ENCODE data around the gene CHMP2A. TPM values are rescaled to one million over a fixed set of nuclear protein-coding genes. Genes with fewer than 3 reads are reported as not detected.
"Not testable (repeated sequence)": the region's sequence is repeated elsewhere in the genome, so short reads cannot be mapped to it uniquely, and the experiment has no call there.

The CHMP2A gene
- total RNA-seq (2014; rRNA removed; shearing (Covaris generic)): 236 and 268 TPM in 2 replicates

DNA sequence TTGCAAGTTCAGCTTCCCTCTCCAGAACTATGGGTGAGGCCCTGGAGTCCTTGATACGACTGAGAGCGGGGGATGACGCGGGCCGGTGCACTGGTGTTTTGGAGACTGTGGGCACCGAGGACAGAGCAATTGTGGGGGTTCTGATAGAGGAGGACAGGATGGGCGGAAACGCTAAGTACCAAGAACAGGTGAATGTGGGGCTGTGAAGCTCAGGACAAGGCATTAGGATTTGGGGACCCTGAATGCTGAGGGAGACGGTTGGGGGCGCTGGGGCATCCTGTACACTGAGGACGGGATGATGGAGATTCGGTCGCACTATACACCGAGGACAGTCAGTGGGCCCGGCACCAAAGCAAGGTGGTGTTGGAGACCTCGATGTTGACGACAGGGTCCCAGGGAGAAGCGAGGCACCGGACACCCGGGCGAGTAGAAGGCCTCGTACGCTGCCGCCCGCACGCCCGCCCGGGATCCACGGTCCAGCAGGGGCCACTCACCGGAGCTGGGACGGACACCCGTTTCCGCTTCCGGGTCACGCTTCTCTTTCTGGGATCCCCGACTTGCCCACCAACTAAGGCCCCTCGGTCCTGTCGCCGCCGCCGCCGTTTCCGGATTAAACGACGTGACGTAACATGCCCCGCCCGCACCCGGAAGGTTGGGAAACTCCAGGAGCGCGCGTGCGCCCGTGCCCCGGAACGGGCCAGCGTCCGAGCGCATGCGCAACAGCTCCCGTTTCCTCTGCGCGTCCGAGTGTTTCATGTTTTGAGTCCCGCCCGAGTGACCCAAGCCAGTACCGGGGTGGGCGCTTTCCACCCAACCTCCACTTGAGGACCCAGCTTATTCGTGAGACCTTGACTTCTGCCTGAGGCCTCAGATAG lies at the start of gene CHMP2A:
TSS of gene CHMP2A (minus strand) at position 612 of the 875 bp plus-strand sequence. CDS start 893 bp downstream, outside the sequence.
- DNase-seq (ENCODE audit: low spot score): peak; percentile 99

DNA sequence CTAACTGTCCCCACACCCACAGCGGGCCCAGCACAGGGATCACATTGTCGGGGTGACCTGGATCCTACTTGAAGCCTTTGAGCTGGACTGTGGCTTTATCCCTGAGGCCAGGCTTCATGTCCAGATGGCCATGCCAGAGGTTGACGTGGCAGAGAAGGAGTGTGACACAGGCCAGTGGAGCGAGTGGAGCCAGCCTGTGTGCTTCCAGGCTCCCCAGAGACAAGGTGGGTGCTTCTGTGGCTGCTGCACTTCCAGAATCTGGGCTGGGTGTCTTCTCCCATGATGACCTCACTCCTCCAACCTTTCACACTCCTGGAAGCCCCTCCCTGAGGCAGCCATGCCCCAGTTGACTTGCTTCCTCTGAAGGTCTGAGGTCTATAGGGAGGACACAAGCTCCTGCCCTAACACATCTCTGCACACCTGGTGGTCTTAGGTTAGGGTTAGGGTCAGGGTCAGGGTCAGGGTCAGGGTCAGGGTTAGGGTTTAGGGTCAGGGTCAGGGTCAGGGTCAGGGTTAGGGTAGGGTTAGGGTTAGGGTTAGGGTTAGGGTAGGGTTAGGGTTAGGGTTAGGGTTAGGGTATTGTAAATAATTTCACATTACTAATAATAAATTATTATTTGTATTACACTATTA lies 31.3 kb upstream of the CHMP2A start:
- peak; percentile 0 for DNase-seq (ENCODE audit: low spot score)

DNA sequence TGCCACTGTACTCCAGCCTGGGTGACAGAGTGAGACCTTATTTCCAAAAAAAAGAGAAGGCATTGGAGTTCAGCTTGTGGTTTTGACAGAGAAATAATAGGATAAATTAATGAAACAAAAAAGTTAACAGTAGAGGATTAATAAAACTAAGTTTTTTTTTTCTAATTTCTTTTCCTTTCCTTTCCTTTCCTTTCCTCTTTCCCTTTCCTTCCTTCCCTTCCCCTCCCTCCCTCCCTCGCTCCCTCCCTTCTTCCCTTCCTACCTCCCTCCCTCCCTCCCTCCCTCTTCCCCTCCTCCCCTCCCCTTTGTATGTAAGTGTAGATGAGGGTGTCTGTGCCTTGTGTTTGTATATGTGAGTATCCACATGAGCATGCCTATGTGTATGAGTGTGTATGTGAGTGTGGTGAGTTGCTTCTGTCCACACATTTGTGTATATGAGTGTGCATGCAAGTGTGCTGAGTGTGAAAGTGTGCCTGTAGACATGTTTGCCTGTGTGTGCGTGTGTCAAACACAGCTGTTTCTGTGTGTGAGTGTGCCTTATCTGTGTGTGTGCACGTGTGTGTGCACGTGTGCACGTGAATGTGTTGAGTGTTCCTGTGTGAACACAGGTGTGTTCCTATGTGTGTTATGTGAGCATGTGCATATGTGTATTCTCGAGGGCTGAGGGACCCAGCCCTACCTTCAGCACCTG lies 30.7 kb upstream of the CHMP2A start:
- DNase-seq (ENCODE audit: low spot score): no peak

DNA sequence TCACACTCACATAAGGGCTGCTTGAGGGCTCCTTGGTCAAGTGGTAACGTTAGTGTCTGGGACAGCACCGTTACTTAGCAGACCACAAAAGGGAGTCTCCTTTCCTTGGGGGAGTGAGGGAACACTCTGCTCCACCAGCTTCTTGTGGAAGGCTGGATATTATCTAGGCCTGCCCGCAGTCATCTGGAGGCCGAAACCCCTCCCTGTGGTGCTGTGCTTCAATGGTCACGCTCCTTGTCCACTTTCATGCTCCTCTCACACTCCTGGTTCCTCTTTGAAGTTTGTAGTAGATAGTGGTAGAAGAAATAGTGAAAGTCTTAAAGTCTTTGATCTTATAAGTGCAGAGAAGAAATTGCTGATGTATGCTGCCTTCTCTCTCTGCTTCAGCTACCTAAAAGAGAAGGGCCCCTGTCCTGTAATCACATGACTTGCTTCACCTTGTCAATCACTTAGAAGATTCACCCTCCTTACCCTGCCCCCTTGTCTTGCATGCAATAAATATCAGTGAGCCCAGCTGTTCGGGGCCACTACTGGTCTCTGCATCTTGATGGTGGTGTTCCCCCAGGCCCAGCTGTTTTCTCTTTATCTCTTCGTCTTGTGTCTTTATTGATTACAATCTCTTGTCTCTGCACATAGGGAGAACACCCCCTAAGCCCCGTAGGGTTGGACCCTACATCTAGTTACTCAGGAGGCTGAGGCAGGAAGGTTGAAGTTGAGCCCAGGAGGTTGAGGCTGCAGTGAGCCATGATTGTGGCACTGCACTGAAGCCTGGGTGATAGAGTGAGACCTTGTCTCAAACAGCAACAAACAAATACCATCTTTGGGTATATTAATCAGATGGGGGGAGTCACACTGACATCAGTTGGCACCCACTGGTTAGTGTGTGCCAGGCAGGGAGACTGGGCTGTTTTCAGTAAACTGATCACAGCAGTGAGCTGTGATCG lies 29.9 kb upstream of the CHMP2A start:
- DNase-seq (ENCODE audit: low spot score): no peak

- no peak for DNase-seq (ENCODE audit: low spot score)
Measured at GRCh38 chr19:58582985-58583384, 28.1 kb upstream of the CHMP2A start.

- peak; percentile 3 for DNase-seq (ENCODE audit: low spot score)
Measured at GRCh38 chr19:58581227-58582141, 26.6 kb upstream of the CHMP2A start.

DNA sequence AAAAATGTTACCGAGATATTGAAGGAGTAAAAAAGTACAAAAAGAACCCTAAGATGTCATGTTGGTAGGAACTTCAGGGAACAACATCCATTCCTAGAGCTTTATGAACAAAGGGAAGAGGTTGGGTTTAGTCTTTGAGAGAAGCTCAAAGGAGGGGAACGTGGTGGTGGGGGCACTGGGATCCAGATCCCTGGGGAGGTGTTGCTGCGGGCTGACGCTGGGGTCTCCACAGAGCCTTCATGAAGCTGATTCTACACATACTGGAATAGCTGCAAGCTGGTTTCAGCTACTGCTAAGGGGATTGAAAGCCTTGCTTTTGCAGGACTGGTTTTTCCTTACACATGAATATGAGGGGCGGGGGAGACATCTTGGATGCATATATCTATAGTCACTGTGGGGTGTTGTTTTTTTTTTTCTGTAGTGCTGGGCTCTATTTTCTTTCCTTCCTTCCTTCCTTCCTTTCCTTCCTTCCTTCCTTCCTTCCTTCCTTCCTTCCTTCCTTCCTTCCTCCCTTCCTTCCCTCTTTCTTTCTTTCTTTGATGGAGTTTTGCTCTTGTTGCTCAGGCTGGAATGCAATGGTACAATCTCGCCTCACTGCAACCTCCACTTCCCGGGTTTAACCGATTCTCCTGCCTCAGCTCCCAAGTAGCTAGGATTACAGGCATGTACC lies 24.7 kb upstream of the CHMP2A start:
- DNase-seq (ENCODE audit: low spot score): peak; percentile 0

DNA sequence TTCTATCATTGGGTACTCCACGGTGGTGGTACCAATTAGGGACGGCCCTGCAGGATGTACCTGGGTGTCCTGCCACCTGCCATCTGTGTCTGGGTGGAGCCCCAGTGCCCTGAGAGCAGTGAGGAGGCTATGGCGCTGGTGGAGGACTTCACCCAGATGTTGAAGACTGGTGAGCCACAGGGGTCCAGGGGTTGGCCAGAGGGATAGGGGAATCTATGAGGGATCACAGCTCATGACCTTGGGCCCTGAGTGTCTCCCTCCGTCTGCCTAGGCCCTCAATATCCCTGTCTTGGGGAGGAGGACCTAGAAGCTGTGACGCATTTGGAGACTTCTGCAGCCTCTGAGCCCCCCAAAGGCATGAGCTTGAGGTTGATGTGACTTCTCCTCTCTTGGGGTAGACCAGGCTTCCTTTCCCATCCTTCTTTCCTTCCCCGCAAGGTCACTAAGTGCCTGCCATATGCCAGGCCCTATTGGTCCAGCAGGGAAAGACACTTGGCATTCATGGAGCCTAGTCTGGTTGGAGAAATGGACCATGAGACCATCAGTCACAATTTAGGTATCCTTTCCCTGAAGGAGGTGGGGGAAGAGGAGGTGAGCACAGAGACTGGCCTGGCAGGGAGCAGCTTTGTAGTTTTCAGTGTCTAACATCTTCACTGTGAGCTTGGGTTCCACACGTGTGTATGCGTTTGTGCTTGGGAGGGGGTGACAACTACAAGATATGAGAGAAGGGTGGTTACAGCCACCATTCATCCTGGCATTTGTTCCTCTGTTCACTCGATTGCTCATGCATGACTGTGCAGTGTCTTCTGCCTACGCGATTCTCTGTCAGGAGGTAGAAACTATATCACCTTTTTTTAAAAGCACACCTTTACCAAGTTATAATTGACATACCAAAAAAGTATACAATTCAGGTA lies 23.4 kb upstream of the CHMP2A start:
- peak; percentile 0 for DNase-seq (ENCODE audit: low spot score)

- DNase-seq (ENCODE audit: low spot score): not testable (repeated sequence)
Measured at GRCh38 chr19:58577581-58577980, 22.7 kb upstream of the CHMP2A start.

DNA sequence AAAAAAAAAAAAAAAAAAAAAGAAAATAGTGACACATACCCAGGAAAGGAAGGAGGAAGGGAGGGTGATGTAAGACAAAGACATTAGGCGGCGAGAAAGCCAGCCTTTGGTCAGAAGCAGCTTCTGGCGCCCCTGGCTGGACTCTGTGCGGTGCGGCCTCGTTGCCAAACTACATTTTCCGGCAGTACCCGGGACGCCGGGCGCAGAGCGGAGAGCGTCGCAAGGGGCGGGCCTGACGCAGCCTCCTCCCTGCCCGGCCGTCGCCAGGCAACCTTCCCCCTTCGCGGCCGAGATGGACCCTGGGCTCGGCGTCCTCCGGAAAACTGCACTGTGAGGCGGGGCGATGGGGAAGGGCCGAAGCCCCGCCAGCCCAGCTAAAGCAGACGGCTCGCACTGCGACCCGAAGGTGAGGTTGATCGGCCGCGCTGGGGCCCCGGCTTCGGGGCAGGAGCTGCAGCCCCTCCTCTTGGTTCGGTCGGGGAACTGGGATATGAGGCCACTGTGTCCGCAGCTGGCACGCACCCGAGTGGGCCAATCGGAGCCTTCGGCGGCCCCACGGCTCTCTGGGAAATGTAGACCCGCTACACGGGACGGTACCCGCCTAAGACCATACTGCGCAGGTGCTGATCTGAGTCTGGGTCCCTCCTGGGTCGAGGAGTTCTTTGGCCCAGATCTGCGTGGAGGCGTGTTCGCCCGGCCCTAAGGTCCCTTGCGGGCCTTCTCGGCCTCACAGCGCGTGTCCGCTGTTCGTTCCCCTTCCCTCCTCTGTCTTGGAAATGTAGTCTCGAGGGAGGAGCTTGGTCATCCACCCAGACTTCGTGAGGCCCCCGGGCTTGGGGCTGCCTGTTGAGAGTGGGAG lies 20.5 kb upstream of the CHMP2A start:
- peak; percentile 98 for DNase-seq (ENCODE audit: low spot score)

- DNase-seq (ENCODE audit: low spot score): no peak
Measured at GRCh38 chr19:58573658-58574164, 18.8 kb upstream of the CHMP2A start.

- DNase-seq (ENCODE audit: low spot score): peak; percentile 100
Measured at GRCh38 chr19:58572818-58573657, 18.1 kb upstream of the CHMP2A start, which contains the start of gene MZF1. Gene MZF1 (minus strand): TSS chr19:58573335. CDS start chr19:58571389, 1,946 bp downstream.

GRCh38 chr19:58572026-58572817 lies 17.3 kb upstream of the CHMP2A start:
- DNase-seq (ENCODE audit: low spot score): no peak

- DNase-seq (ENCODE audit: low spot score): no peak
Measured at GRCh38 chr19:58571575-58571947, 16.7 kb upstream of the CHMP2A start.
